ENCODE measurements around the gene CHRNB2.

The CHRNB2 gene

DNA sequence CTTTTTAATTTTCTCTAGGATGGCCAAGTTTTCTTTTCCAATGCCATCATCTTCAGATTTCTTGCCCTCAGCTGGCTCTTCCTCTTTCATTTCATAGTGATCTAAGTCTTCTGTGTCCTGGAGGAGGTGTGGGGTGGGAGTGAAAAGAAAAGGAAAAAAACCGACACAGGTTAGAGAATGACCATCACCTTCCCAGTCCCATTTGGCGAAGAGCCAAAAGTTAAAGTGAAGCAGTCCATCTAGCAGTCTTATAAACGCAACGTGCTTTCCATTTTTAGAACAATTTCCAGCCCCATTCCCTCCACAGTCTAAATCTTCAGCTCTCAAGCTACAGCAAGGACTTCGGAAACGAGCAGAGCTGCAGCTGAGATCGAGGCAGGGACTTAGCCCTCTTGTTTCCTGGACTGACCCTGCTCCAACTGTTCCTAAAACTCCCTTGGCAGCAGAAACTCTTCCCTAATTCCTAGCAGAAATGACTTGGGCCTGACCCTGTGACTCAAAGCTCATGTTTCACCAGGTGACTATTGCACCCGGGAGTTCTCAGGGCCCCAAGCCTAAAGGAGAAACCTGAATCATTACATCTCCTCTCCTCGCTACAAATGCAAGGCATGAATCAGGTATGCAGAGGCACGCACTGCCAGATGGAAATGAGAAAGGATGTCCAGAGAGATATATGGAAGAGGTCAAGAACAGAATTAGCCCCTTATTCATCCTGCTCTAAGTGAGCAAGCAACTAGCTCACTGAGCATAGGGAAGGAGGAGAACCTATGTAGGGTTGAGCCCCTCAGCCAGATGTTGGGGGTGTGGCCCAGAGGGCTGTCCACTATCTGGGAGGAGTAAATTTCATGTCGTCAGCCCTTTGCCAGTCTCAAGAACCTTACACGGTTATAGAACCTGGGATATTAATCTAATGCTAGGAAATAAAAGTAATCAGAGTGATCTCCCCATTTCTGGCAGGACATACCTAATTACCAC is 14.2 kb upstream of the CHRNB2 start:
- DNase-seq, result no peak

DNA sequence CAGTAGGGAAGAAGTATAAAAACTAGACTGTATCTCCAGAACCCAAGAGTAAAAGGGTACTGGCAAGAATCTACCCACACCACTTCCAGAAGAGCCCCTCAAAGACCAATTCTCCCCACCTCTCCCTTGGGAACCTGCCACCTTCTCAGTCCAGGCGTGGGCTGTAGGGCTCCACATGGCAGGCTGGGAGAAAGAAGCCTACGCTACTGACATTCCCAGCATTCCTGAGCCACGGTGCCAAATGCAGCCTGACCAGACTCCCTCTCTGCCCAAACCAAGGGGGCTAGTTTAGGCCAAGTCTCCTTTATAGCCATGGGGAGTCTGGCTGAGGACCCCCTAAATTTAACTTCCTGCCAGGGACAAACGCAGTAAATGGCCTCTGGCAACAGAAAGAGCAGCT is 11.2 kb upstream of the CHRNB2 start:
- no peak for DNase-seq

DNA sequence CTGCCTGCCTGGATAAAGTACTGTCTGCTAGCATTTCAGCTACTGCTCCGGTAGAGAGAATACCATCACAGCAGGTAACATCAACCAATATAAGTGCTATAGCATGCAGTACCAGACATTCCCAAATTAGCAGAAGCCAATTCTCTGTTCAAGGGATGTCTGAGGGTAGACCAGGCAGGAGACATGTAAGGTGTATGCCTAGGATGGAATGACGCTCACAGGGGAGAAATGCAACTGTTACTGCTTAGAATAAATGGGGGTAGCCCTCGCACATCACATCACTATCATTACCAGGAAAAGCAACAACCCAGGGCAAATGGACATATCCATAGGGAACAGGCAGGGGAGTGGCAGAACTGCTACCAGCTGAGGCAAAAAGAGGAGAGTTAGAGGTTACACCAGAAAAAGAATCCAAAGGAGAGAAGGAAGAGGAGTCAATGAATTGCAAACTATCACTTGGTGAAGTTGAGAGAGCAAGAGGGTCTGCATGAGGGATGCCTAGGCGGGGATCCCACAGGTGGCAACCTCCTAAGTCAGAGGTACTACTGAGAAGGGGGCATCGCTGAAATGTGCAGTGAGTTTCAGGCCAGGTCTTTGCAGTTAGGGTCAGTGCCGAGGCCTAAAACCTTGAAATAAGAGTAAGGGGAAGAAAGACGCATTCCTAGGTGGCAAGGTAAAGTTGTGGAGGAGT is 10.2 kb upstream of the CHRNB2 start:
- no peak for DNase-seq

DNA sequence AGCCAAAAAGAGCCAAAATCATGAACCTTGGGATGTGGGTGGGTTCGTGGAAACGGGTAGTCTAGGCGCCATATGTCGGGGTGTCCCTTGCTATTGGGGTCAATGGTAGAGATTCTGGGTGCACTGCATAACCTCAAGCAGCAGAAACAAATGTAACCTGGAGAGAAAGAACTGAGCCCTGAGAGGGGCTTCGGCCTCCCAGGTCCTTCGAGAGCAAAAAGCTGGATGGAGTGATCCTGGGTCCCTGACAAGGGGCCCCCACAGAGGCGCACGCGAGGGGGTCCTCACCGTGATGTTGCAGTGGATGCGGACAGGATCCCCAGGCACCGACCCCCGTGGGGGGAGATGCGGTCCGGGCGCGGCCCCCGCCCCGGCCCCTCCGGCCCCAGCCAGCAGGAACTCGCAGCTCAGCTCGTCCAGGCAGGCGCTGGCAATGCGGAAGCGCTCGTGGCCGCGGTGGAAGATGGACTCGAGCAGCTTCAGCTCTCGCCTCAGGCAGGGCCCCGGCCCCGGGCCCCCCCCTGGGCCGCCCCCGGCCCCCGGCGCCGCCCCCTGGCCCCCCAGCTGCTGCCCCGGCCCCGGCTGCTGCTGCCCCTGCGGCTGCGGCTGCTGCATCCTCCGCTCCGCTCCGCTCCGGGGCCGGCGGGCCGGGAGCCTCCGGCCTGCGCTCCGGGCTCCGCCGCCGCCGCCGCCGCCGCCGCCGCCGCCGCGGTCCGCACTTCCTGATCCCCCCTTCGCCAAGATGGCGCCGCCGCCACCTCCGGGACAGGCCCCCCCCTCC is 9.4 kb upstream of the CHRNB2 start, which contains the start of gene UBE2Q1:
Gene UBE2Q1, minus strand, starts transcription at position 724 of the 781 bp plus-strand sequence. Its CDS starts 109 bp downstream, at position 615.
- DNase-seq, result no peak

DNA sequence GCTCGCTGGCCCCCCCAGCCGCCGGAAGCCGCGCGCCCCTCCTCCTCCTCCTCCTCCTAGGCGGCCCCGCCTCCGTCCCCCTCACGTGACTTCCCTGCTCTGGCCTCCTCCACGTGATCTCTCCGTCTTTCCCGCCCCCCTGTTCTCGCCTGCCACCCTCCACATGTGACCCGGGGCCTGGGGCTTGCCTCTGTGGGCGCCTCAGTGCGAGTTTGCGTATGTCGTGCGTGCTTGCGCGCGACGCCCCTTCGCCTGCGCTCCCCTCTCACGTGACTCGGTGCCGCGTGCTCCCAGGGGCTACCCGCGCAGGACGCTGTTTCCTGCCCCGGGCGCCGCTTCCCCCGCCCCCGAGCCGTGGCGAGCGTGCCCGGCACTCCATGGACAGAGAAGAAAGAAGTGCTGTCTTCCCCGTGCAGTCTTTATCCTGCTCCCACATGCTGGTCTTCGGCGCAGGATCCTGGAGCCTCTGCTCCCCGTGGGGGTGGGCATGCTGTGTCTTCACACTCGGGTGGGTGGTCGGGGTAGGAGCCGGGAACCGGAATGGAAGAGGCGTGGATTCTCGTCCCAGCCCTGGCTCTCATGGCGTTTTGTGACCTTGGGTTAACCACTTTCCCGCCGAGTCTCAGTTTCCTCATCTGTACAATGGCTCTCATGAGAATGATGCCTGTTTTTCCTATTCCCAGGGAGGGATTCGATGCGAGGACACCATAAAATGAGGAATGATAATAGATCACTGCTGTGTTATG is 8.7 kb upstream of the CHRNB2 start:
- DNase-seq, result peak; percentile 96 to 99

DNA sequence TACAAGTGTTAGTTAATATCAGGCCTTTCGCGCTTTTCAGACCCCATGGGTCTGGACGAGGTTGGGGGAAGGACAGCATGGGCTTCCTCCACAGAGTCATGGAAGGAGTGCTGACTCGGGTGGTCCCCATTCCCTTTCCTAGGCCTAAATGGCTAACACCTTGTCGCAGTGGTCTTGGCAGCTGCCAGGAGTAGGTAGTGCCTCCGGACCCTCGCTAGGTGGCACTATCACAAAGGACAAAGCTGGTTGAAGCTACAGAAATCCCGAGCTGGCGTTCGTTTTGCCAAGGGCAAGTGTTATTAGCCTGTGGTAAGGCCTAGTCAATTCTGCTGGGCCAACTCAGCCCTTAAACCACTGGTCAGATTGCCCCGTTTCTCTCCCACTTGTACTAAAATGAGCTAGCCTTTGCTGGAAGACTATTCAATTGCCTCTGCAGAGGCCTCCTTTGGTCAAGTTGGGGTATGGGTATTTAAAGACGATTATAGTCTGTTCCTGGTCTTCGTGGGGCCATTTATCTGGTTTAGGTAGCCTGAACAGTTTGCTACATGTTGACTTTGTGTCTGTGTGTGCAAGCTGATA is 8.0 kb upstream of the CHRNB2 start:
- peak; percentile 77 to 83 for DNase-seq

DNA sequence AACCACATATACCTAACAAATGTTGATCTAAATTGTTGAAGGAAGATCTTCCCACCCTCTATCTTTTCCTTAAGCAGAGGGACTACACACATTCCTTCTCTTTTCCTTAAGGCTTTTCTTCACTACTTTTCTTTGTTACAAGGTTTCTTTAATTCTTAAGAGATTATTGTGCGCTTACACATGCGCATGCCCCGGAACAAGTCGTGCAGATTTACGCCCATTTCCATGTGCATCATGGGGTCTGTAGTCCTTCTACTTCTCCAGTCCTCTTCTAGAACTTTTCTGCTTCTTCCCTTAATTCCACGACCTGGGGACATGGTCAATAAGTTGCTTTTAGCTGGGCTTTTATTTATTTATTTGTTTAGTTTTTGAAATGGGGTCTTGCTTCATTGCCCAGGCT is 1.7 kb upstream of the CHRNB2 start:
- DNase-seq, result no peak

DNA sequence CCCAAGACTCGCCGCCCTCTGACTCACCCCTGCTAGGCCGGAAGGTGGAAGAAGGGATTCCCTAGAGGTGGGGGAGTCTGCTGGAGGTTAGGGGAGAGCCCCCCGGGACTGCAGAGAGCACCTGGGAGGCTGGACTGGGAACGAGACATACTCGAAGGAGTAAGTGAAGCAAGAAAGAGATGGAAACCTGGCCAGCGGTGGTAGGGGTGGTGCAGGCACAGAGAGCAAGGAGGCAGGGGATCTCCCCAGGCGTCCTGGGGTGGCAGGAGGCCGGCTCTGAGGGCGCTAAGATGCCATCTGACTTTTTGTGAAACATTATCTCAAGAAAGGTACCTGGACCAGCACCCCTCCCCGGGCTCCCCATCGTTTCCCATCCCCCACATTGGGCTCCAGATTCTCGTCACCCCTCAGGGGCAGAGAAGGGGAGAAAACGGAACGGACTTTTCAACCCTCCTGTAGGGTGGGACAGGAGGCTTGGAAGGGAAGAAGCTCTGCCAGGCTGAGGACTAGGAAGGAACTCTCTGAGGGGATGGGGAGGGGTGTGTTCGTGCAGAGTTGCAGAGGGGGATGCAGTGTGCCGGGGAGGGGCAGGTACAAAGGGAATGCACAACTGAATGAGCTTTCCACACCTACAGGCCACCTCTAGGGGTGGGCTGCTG is 708 bp downstream of the CHRNB2 start:
- no peak for DNase-seq

DNA sequence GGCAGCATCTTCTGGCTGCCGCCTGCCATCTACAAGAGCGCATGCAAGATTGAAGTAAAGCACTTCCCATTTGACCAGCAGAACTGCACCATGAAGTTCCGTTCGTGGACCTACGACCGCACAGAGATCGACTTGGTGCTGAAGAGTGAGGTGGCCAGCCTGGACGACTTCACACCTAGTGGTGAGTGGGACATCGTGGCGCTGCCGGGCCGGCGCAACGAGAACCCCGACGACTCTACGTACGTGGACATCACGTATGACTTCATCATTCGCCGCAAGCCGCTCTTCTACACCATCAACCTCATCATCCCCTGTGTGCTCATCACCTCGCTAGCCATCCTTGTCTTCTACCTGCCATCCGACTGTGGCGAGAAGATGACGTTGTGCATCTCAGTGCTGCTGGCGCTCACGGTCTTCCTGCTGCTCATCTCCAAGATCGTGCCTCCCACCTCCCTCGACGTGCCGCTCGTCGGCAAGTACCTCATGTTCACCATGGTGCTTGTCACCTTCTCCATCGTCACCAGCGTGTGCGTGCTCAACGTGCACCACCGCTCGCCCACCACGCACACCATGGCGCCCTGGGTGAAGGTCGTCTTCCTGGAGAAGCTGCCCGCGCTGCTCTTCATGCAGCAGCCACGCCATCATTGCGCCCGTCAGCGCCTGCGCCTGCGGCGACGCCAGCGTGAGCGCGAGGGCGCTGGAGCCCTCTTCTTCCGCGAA is 3.8 kb downstream of the CHRNB2 start:
- no peak for DNase-seq

DNA sequence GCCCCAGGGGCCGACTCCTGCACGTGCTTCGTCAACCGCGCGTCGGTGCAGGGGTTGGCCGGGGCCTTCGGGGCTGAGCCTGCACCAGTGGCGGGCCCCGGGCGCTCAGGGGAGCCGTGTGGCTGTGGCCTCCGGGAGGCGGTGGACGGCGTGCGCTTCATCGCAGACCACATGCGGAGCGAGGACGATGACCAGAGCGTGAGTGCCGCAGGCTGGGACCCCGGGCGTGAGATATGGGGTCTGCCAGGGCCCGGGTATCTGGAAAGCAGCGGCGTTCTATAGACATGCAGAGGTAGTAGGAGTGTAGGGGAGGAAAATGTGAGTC is 4.3 kb downstream of the CHRNB2 start:
- no peak for DNase-seq

DNA sequence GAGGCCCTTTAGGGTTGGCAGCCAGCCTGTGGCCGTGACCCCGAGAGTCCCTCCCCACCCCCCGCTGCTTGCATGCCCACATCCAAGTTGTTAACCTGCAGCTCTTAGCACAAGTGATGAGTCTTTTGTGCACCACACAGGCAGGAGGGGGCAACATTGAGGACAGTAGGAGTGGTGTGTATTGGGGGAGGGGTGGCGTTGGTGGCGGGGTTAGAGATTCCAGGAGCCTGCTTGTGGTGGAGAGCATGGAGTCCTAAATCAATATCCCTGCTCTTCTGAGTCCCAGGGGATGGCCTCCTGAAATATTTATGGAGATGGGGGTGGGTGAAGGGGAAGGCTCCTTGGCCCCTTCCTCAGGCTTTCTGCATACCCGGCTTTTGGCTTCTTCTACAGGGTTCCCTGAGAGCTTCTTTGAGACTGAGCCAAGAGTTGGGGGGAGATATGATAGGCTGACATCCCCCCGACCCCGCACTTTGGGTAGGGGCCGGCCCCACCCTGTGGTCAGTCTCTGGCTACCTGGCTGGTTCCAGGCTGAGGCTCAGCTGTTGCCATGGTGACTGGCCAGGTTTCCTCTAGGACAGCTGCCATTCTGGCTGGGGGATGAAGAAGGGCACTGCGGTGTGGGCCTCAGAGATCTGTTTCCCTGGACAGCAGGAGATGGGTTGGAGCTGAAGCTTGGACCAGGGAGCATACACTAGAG is 5.0 kb downstream of the CHRNB2 start:
- DNase-seq, result no peak

DNA sequence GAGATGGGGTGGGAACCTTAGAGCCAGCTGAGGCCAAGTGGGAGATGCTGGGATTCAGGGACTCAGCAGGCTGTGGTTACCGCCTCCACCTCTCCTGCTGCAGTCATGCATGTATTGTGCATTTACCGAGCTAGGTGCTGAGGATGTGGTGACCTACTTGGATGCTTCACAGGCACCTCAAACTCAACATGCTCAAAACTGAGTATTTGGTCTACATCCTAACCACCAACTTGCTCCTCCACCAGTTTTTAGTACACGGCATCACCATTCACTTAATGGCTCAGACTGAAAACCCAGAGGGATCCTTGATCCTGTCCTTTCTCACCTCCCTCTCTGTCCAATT is 5.6 kb downstream of the CHRNB2 start:
- no peak for DNase-seq

DNA sequence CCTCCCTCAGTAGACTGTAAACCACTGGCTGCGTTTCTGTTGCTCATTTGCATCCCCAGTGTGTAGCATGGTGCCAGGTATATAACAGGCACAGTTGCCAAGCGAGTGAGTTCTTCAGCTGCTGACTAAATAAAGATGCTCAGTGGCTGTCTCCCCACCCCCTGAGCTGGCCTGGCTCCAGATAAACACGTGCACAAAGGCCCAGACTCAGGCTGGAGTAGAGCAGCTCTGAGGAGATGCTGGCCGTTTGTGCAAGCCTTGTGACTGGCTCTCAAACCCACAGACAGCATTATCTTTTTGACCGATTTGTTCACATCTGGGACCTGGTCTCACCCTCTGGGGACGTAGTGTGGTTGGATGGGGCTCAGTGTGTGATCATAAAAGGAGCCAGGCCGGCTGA is 7.1 kb downstream of the CHRNB2 start:
- DNase-seq, result no peak

DNA sequence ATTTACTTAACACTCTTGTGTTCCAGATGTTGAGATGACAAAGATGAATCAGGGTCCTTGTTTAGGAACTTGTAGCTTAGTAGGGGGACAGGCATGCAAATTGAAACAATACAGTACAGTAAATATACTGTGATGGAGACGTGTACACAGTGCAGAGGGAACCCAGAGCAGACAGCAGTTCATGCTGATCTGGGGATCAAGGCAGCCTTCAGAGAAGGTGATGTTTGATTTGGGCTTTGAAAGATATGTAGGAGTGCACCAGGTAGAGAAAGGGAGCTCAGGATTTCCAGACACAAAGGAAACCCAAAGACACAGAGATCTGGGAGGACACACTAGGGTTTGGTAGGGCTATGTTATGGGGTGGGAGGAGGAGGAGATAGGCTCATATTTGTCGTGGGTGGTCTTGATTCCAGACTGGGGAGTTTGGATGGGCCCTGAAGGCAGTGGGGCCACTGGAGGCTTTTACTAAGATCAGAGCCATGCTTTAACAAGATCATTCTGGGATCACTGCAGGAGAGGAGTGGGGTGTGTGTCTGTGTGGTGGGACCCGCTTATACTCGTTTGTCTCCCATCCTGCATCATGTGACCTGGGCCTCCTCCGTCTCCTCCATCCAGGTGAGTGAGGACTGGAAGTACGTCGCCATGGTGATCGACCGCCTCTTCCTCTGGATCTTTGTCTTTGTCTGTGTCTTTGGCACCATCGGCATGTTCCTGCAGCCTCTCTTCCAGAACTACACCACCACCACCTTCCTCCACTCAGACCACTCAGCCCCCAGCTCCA is 7.8 kb downstream of the CHRNB2 start:
- no peak for DNase-seq

DNA sequence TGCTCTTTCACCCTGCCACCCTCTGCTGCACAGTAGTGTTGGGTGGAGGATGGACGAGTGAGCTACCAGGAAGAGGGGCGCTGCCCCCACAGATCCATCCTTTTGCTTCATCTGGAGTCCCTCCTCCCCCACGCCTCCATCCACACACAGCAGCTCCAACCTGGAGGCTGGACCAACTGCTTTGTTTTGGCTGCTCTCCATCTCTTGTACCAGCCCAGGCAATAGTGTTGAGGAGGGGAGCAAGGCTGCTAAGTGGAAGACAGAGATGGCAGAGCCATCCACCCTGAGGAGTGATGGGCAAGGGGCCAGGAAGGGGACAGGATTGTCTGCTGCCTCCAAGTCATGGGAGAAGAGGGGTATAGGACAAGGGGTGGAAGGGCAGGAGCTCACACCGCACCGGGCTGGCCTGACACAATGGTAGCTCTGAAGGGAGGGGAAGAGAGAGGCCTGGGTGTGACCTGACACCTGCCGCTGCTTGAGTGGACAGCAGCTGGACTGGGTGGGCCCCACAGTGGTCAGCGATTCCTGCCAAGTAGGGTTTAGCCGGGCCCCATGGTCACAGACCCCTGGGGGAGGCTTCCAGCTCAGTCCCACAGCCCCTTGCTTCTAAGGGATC is 8.5 kb downstream of the CHRNB2 start:
- no peak for DNase-seq

DNA sequence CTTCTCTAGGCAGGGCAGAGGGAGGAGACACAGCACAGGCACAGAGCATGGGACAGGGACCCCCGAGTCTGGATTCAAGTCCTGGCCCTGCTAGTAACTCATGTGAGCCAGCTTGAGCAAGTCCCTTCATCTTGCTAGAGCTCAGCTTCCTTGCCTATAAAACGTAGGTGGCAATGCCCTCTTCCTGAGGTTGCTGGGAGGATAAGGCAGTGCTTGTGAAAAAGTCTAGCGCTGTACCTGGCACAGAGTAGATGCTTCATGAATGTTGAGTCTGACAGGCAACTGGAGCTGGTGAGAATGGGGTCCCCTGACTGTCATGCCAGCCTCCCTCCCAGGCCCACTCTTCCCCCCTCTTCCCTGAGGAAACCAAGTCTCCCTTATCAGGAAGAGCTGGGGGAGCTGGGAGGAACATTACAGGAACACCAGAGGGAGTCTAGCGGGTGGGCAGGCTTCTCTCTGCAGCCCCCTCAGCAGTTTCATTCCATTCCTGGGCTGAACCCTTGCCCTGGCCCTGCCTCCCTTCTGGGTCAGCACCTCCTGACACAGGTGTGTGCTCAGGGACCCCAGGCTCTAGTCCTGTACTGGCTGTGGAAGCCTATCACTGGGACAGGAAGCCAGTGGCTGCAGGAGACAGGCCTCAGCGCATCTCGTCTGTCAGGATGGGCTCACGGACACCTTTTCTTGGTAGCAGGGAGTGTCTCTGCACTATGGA is 9.9 kb downstream of the CHRNB2 start:
- DNase-seq, result no peak

DNA sequence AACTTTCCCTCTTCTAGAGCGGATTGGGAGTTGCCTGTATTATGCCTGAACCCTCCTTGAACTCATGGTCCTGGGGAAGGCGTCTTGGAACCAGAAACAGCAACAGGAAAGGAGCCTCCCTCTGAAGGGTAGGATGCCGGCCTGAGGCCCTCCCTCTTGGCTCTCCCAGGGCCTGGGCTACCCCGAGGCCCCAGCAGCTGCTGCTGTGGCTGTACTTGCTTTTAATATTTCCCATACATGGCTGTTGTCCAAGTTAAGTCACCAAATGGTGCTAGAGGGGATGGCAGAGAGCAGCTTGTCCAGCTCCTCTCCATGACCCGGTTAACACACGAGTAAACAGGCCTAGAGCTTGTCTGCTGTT is 10.5 kb downstream of the CHRNB2 start:
- DNase-seq, result no peak

DNA sequence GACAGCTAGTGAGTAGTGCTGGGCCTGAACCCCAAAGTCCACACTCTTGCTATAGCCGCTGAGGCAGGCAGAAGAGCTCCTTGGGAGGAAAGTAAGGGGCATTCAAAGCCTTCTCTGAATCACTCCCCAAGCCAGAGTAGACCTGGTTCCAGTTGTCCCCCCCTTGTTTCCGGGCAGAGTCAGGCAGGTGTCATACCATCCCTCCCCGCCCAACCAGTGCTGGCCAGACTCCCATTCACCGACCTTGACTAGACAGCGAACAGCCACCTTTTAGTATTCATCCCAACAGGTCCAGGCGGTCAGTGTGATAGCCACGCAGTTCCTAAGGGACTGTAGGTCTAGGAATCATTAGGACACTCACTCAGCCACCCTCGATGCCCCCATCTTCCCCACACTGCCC is 11.8 kb downstream of the CHRNB2 start:
- no peak for DNase-seq

DNA sequence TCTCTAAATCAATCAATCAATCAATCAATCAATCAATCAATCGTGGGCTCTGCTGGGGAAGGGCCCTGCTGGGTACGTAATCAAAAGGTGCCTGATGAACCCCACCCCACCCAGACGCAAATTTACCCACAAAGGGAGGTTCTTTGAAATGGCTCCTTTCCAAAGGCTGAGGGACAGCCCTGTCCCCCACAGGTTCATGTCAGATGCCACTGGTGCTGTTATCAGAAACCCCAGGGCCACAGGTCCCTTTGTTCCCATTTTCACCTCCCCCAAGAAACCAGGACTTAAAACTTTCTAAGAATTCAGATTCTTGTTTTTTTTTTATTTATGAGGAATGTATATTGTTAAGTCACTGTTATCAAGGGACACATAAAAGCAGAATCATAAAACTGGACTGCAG is 14.2 kb downstream of the CHRNB2 start:
- no peak for DNase-seq
